NCI-H82 treated with DMSO at 0.1 percent for 48 hours (cell line): ENCODE results near the gene PARD3.

ENCODE experiments used
- DNase-seq: peaks from one replicate; lab custom pipeline; 2025; ENCODE audit not compliant: unreplicated experiment; lab: John Stamatoyannopoulos, UW

PARD3 gene

GRCh38 chr10:34520084-34520483, 295.0 kb downstream of the PARD3 start:
- DNase-seq, result no peak

GRCh38 chr10:34514290-34514689, 300.8 kb downstream of the PARD3 start:
- DNase-seq, result no peak

GRCh38 chr10:34513636-34514035, 301.5 kb downstream of the PARD3 start:
- no peak for DNase-seq

- no peak for DNase-seq
Observed at GRCh38 chr10:34507217-34507616, 307.9 kb downstream of the PARD3 start.

GRCh38 chr10:34506786-34507185, 308.3 kb downstream of the PARD3 start:
- no peak for DNase-seq

- no peak for DNase-seq
Observed at GRCh38 chr10:34505338-34505737, 309.8 kb downstream of the PARD3 start.

- DNase-seq, result no peak
Observed at GRCh38 chr10:34504534-34504933, 310.6 kb downstream of the PARD3 start.

GRCh38 chr10:34503704-34504103, 311.4 kb downstream of the PARD3 start:
- no peak for DNase-seq

- DNase-seq, result no peak
Observed at GRCh38 chr10:34499612-34500279, 315.4 kb downstream of the PARD3 start.

GRCh38 chr10:34498821-34499220, 316.3 kb downstream of the PARD3 start:
- DNase-seq, result no peak

- DNase-seq, result no peak
Observed at GRCh38 chr10:34495938-34496337, 319.2 kb downstream of the PARD3 start.

- DNase-seq, result no peak
Observed at GRCh38 chr10:34494012-34494411, 321.1 kb downstream of the PARD3 start.

GRCh38 chr10:34492081-34492480, 323.0 kb downstream of the PARD3 start:
- DNase-seq, result no peak

GRCh38 chr10:34491678-34492077, 323.4 kb downstream of the PARD3 start:
- no peak for DNase-seq

- DNase-seq, result no peak
Observed at GRCh38 chr10:34489973-34490745, 324.9 kb downstream of the PARD3 start.

GRCh38 chr10:34489411-34489810, 325.7 kb downstream of the PARD3 start:
- DNase-seq, result no peak

- no peak for DNase-seq
Observed at GRCh38 chr10:34488476-34489130, 326.5 kb downstream of the PARD3 start.

GRCh38 chr10:34486008-34486407, 329.1 kb downstream of the PARD3 start:
- DNase-seq, result no peak

- DNase-seq, result no peak
Observed at GRCh38 chr10:34484164-34484563, 330.9 kb downstream of the PARD3 start.

GRCh38 chr10:34480345-34480744, 334.8 kb downstream of the PARD3 start:
- no peak for DNase-seq

- no peak for DNase-seq
Observed at GRCh38 chr10:34479520-34480179, 335.4 kb downstream of the PARD3 start.

GRCh38 chr10:34477249-34477648, 337.8 kb downstream of the PARD3 start:
- DNase-seq, result no peak
